Tibial nerve (tissue), 4 donors: ENCODE measurements around the gene LOXHD1. TPM values are rescaled to one million over a fixed set of nuclear protein-coding genes. Genes with fewer than 3 reads are reported as not detected.

Experiments used
- DNase-seq, 2 donors: peaks; one replicate each; pipeline ENCODE4 v3.0.0-alpha.2; 2019; ENCODE audit warnings: low spot score in 2 of 2
- H3K27ac ChIP-seq, 4 donors: fragments of 200-600 bp; sonication (generic) in 3 of 4; one replicate each; pipeline ENCODE4 v1.5.1; 2017 to 2019; ENCODE audit warnings: mild to moderate bottlenecking in 1 of 4
- H3K27me3 ChIP-seq, 2 donors: fragments of 200-600 bp; sonication (generic) in 1 of 2; one replicate each; pipeline versions ENCODE4 v1.5.1 to v1.6.0; 2017 to 2019
- H3K36me3 ChIP-seq, 3 donors: fragments of 200-600 bp; sonication (generic); one replicate each; pipeline ENCODE4 v1.5.1; 2018 to 2019
- H3K4me1 ChIP-seq, 4 donors: fragments of 200-600 bp; sonication (generic) in 3 of 4; one replicate each; pipeline ENCODE4 v1.5.1; 2017 to 2019
- H3K4me3 ChIP-seq, 4 donors: fragments of 200-600 bp; sonication (generic) in 3 of 4; one replicate each; pipeline ENCODE4 v1.5.1; 2017 to 2019; ENCODE audit warnings: mild to moderate bottlenecking in 1 of 4, moderate library complexity in 1 of 4
- H3K9me3 ChIP-seq, 4 donors: fragments of 200-600 bp; sonication (generic) in 3 of 4; one replicate each; pipeline ENCODE4 v1.5.1; 2017 to 2019
- CTCF ChIP-seq, 5 experiments: fragments of 200-600 bp in 3 of 5; fragments of 450-650 bp in 2 of 5; sonication (generic) in 3 of 5; IDR thresholded peaks; one replicate each; pipeline ENCODE4 v1.5.1; 2016 to 2019; ENCODE audit warnings: antibody characterized with exemption in 5 of 5, mild to moderate bottlenecking in 3 of 5, moderate library complexity in 2 of 5
- EP300 ChIP-seq, 2 donors: sonication (generic); formaldehyde crosslinking; IDR thresholded peaks; one replicate each; pipeline ENCODE4 v1.6.1; 2017; ENCODE audit warnings: antibody characterized with exemption in 2 of 2, mild to moderate bottlenecking in 1 of 2
- POLR2A ChIP-seq, 2 donors: fragments of 450-650 bp; IDR thresholded peaks; one replicate each; pipeline ENCODE4 v1.6.1; 2017; ENCODE audit warnings: antibody characterized with exemption in 2 of 2, mild to moderate bottlenecking in 2 of 2, moderate library complexity in 2 of 2
- WGBS, 2 donors: methylation state at CpG; one replicate each; pipeline ENCODE4 v1.1.5; 2018; 5-methylcytosine and 5-hydroxymethylcytosine counted together
- total RNA-seq, 4 donors: library from RNA; depleted of rRNA; stranded (reverse); fragments of >200 nt; gene quantifications; one replicate each; pipeline ENCODE4 v1.1.0, GENCODE V29; 2016

Gene LOXHD1
- total RNA-seq, 4 donors from 2014 or later: under 0.01 to 0.44 (median 0.21) TPM; not detected in 1

DNA sequence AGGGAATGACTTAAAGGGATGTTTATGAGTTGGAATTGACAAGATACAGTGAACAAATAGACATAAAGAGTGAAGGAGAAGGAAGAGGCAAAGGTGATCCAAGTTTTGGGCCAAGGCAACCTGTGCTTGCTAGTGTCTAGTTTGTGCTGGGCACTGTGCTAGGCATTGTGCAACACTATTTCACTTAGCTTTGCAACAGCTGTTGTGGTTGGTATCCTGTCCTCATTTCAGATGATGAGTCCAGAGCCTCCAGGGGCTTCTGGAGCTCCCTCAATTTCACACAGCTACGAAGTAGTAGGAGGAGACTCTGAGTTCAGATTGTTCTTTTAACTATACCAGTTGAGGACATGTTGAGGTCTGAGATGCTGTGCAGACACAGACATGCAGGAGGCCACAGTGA, 18.1 kb upstream of the LOXHD1 start:
- no peaks in the 10 kb centered on the region for H3K4me1 ChIP-seq
- TF ChIP-seq POLR2A (IDR thresholded peaks at IDR 0.05): no peak
- no peak for TF ChIP-seq EP300 (IDR thresholded peaks at IDR 0.05)
- no peak for TF ChIP-seq CTCF (IDR thresholded peaks at IDR 0.05)
- WGBS, 2 donors: 36 to 71% methylated on average over 1 of the region's 1 CpG
- no peaks in the 10 kb centered on the region for H3K36me3 ChIP-seq
- no peaks in the 10 kb centered on the region for H3K27me3 ChIP-seq
- no peak overlapping the region for H3K4me3 ChIP-seq
- H3K27ac ChIP-seq: no peak overlapping the region
- no peak for DNase-seq
- no peaks in the 10 kb centered on the region for H3K9me3 ChIP-seq

- 63 to 66% methylated on average over 6 of the region's 6 CpGs for WGBS, 2 donors
Measured at GRCh38 chr18:46672062-46672970, 15.3 kb upstream of the LOXHD1 start.

GRCh38 chr18:46668694-46669093, 11.7 kb upstream of the LOXHD1 start:
- no peak for DNase-seq
- Histone ChIP-seq H3K27ac (no peak overlapping the region), H3K4me3 (no peak overlapping the region), H3K4me1 (no peaks in the 10 kb centered on the region), H3K9me3 (no peaks in the 10 kb centered on the region), H3K36me3 (no peaks in the 10 kb centered on the region), H3K27me3 (no peaks in the 10 kb centered on the region)
- TF ChIP-seq EP300 (IDR thresholded peaks at IDR 0.05) (no peak), POLR2A (IDR thresholded peaks at IDR 0.05) (no peak)
- WGBS, 2 donors: 63 to 77% methylated on average over 5 of the region's 6 CpGs

More at GRCh38 chr18:46672062-46672970, 15.3 kb upstream of the LOXHD1 start:
- Histone ChIP-seq H3K4me1 (no peaks in the 10 kb centered on the region), H3K4me3 (no peak overlapping the region), H3K27ac (no peak overlapping the region), H3K36me3 (no peaks in the 10 kb centered on the region), H3K9me3 (no peaks in the 10 kb centered on the region), H3K27me3 (no peaks in the 10 kb centered on the region)
- no peak for DNase-seq
- no peak for TF ChIP-seq EP300 (IDR thresholded peaks at IDR 0.05)
- no peak for TF ChIP-seq CTCF (IDR thresholded peaks at IDR 0.05)
- no peak for TF ChIP-seq POLR2A (IDR thresholded peaks at IDR 0.05)

DNA sequence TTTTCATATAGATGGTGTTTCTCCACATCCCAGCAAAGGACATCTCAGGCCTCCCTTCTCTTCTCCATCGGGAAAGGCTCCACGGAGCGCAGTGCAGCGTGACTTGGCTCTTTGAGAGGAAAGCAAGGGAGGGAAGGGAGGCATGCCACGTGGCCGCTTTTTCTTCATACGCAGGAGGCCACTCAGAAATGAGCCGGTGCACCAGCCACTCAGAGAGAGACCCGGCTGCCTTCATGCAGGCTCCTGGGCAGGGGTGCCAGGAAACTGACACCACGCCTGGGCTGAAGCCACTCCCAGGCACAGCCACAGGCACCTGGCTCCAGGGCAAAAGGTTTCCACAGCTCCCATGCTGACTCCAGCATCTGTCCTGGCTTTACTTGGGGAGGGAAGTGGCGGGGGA, 11.1 kb upstream of the LOXHD1 start:
- no peaks in the 10 kb centered on the region for H3K27me3 ChIP-seq
- no peaks in the 10 kb centered on the region for H3K4me1 ChIP-seq
- 71 to 75% methylated on average over 11 of the region's 11 CpGs for WGBS, 2 donors
- no peaks in the 10 kb centered on the region for H3K36me3 ChIP-seq
- no peak overlapping the region for H3K4me3 ChIP-seq
- TF ChIP-seq EP300 (IDR thresholded peaks at IDR 0.05) (no peak), POLR2A (IDR thresholded peaks at IDR 0.05) (no peak), CTCF (IDR thresholded peaks at IDR 0.05) (no peak)
- H3K27ac ChIP-seq: no peak overlapping the region
- DNase-seq: no peak
- no peaks in the 10 kb centered on the region for H3K9me3 ChIP-seq

GRCh38 chr18:46663539-46663938, 6.5 kb upstream of the LOXHD1 start:
- Histone ChIP-seq H3K9me3 (no peaks in the 10 kb centered on the region), H3K27me3 (no peaks in the 10 kb centered on the region), H3K4me1 (no peaks in the 10 kb centered on the region), H3K36me3 (no peaks in the 10 kb centered on the region), H3K4me3 (no peak overlapping the region), H3K27ac (no peak overlapping the region)
- 91 to 94% methylated on average over 1 of the region's 1 CpG for WGBS, 2 donors
- no peak for DNase-seq
- TF ChIP-seq EP300 (IDR thresholded peaks at IDR 0.05) (no peak), CTCF (IDR thresholded peaks at IDR 0.05) (no peak), POLR2A (IDR thresholded peaks at IDR 0.05) (no peak)
